NT2/D1 (cell line): ENCODE results near the gene DDX23.

Source experiments
- SUZ12 ChIP-seq: IDR thresholded peaks from 2 replicates; pipeline ENCODE4 v1.6.1; 2011; ENCODE audit not compliant: insufficient read length, insufficient read depth; ENCODE audit errors: extremely low read depth
- ZNF274 ChIP-seq: IDR thresholded peaks from 2 replicates; pipeline ENCODE4 v1.6.1; 2011; ENCODE audit warnings: mild to moderate bottlenecking, low read depth, low read length

DNA sequence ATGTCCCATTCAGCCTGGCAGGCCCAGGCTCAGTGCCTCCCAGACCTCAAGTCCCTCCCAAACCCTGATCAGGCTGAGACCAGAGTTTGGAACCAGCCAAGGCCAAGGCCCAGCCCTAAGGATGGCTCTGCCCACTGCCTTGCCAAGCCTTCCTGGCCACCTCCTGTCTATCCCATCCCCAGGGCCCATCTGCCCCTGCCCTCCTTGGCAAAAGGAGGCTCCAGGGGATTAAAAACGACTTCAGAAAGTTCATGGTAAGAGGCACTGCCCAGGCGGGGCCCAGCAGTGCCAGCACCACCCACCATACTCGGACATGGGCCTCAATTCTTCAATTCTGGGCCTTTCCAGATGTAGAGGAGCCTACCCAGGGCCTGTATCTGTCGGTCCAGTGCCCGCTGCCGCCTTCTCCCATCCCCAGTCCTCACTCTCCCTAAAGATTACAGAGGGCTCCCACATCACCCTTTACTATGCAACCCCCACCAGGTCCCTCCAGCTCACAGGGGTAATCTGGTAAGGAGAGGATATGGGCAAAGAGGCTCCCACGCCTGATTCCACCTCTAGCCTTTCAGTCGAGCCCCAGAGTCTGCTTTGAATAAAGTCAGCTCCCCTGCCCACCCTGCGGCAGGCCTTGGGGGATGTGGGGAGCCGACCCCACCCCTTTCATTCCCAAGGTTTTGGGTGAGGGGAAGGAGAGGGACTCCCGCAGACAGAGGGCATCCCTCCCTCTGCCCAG, 64.0 kb downstream of the DDX23 start:
- no peak for TF ChIP-seq ZNF274
- no peak for TF ChIP-seq SUZ12
